ENCODE results near the gene MTAP.

The MTAP gene

GRCh38 chr9:21802418-21803000 lies at the start of gene MTAP:
MTAP (plus strand) TSS chr9:21802636; CDS start chr9:21802749, 113 bp downstream.
- in situ Hi-C loops (cut with MboI; ENCODE audit: low sequenced_read_pairs) = loop anchor here (25.0 kb wide), 3 partner anchors 210 to 660 kb away; partner anchors contain the start of gene CDKN2B

GRCh38 chr9:21753523-21753922 lies 48.9 kb upstream of the MTAP start:
- in situ Hi-C loops (cut with MboI; ENCODE audit: low sequenced_read_pairs) = no loop called here

GRCh38 chr9:21754741-21755140 lies 47.7 kb upstream of the MTAP start:
- in situ Hi-C loops (cut with MboI; ENCODE audit: low sequenced_read_pairs) = no loop called here

DNA sequence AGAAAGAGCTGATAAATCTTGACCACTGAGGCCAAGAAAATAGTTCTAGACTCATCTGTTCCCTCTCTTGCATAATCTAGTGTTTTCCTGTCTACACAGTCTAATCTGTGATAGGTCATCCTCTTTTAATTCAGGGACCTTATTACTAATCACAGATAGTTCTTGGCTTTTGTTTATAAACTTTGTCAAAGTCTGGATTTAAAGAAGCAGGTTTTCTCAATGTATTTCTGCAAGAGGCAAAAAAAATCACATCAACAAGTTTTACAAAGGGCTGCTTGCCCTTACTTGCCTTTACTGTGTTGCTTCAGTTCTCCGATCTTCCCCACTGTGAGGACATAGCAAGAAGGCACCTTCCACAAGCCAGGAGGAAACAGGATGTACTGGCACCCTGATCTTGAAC lies 43.9 kb upstream of the MTAP start:
- in situ Hi-C loops (cut with MboI; ENCODE audit: low sequenced_read_pairs) = no loop called here

DNA sequence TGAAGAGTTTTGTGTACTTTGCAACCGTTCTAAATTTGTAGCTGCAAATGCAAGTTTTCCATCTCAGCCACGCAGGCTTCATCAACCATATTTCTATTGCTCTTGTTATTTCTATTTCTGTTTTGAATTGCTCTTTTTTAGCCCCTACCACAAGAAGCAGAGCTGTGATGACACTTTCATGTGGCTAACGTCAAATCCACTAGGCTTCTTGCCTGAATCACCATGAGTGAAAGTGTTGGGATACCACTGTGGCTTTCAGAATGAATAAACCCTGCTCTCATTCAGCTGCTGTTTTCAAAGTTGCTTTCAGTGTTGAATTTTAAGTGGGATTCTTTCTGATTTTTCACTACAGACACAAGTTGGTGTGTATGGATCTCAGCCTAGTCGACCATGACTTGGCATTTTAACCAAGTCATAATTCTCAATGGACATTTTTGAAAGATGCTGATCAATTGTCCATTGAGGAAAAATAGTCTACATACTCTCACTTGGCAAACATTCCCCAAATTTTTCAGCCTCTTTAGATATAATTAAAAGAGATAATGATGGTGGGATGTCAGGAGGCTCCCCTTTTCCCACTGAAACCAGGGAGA lies 41.0 kb upstream of the MTAP start:
- in situ Hi-C loops (cut with MboI; ENCODE audit: low sequenced_read_pairs) = no loop called here

- in situ Hi-C loops (cut with MboI; ENCODE audit: low sequenced_read_pairs) = no loop called here
Measured at GRCh38 chr9:21762064-21762463, 40.4 kb upstream of the MTAP start.

- in situ Hi-C loops (cut with MboI; ENCODE audit: low sequenced_read_pairs) = no loop called here
Measured at GRCh38 chr9:21764846-21765245, 37.6 kb upstream of the MTAP start.

DNA sequence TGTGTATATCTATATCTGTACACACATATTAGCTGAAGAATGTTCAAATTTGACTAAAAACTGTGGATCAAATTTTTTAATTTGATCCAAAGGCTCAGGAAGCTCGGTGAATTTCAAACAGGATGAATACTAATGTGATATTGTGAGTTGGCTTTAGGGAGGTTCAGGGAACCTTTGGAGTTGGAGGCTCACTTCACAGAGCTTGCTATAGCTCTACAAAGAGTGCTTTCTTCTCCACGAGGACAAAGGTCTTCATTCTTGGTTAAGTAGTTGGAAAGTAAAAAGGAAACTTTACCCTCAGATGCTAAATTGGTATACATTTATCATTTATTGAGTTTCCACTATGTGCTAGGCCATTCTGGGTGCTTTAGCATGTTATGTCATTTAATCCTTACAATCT lies 36.3 kb upstream of the MTAP start:
- in situ Hi-C loops (cut with MboI; ENCODE audit: low sequenced_read_pairs) = no loop called here

- in situ Hi-C loops (cut with MboI; ENCODE audit: low sequenced_read_pairs) = loop anchor here (10.0 kb wide), 1 partner anchor 56 kb away; no protein-coding TSS in a partner anchor
Measured at GRCh38 chr9:21770871-21771560, 31.4 kb upstream of the MTAP start.

GRCh38 chr9:21777701-21778100 lies 24.7 kb upstream of the MTAP start:
- in situ Hi-C loops (cut with MboI; ENCODE audit: low sequenced_read_pairs) = loop anchor here (10.0 to 25.0 kb wide), 2 partner anchors 63 to 465 kb away; partner anchors contain the start of gene IFNA5

DNA sequence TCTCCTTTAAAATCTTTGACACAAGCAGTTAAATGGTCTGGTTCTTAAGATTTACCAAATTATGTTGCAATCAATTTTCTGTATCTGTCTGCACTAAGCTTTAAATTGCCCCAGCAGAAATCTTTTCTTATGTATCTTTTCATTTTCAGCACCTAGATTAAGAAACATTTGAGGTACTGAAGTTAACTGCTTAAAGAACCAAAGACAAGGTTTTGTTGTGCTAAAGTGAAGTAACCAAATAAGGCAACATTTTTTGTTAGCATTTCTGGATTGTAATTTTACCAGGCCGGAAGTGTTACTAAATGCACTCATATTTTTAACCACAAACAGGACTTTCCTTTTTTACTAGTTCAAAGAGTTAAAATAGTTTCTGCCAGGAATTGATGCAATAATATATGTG lies 24.1 kb upstream of the MTAP start:
- in situ Hi-C loops (cut with MboI; ENCODE audit: low sequenced_read_pairs) = loop anchor here (10.0 to 25.0 kb wide), 2 partner anchors 64 to 466 kb away; partner anchors contain the start of gene IFNA5

- in situ Hi-C loops (cut with MboI; ENCODE audit: low sequenced_read_pairs) = loop anchor here (10.0 to 25.0 kb wide), 2 partner anchors 65 to 467 kb away; partner anchors contain the start of gene IFNA5
Measured at GRCh38 chr9:21779397-21779796, 23.0 kb upstream of the MTAP start.

DNA sequence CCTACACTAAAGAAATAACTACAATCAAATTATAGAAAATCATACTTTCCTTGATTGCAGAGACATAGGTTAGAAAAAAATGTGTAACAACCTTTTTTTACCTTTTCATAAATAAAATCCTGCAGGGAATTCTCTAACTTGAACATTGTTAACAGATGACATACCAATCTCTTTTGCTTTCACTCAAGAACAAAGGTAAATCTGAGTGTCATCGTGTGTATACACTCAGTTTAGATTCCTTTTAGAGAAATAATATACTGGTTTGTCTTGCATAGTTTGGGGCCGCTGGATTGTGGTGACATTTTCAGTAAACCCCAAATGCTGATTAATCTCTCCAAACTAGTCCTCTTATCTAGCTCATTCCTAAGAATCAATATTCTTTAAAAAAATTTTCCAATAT lies 20.8 kb upstream of the MTAP start:
- in situ Hi-C loops (cut with MboI; ENCODE audit: low sequenced_read_pairs) = loop anchor here (25.0 kb wide), 1 partner anchor 469 kb away; the partner anchor contains the start of gene IFNA5

GRCh38 chr9:21782205-21782604 lies 20.2 kb upstream of the MTAP start:
- in situ Hi-C loops (cut with MboI; ENCODE audit: low sequenced_read_pairs) = loop anchor here (25.0 kb wide), 1 partner anchor 470 kb away; the partner anchor contains the start of gene IFNA5

GRCh38 chr9:21788752-21789151 lies 13.7 kb upstream of the MTAP start:
- in situ Hi-C loops (cut with MboI; ENCODE audit: low sequenced_read_pairs) = loop anchor here (25.0 kb wide), 1 partner anchor 476 kb away; the partner anchor contains the start of gene IFNA5

DNA sequence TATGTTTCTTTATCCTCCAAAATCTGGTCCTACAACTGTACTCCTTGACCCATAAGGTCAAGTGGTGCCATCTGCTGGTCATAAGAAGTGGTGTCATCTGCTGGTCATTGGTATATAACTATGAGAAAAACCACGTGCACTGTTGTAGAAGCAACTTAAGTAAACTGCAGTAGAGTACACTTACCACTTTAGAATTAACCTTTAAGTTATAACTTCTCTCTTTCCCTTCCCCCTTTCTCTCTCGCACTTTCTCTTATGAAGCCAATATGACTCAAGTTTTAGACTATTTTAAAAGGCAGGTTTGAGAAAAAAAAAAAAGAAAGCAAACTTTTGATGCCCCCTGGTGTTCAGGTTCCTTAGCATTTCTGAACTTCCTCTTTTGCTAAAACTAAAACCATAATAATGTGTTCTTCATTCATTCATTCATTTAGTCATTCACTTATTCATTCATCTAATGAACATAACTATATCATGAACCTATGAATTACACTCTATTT lies 12.8 kb upstream of the MTAP start:
- in situ Hi-C loops (cut with MboI; ENCODE audit: low sequenced_read_pairs) = loop anchor here (10.0 to 25.0 kb wide), 2 partner anchors 325 to 477 kb away; partner anchors contain the start of gene IFNA5

- in situ Hi-C loops (cut with MboI; ENCODE audit: low sequenced_read_pairs) = loop anchor here (10.0 to 25.0 kb wide), 2 partner anchors 331 to 483 kb away; partner anchors contain the start of gene IFNA5
Measured at GRCh38 chr9:21795483-21795882, 7.0 kb upstream of the MTAP start.

GRCh38 chr9:21796768-21797167 lies 5.7 kb upstream of the MTAP start:
- in situ Hi-C loops (cut with MboI; ENCODE audit: low sequenced_read_pairs) = loop anchor here (10.0 to 25.0 kb wide), 2 partner anchors 332 to 484 kb away; partner anchors contain the start of gene IFNA5

DNA sequence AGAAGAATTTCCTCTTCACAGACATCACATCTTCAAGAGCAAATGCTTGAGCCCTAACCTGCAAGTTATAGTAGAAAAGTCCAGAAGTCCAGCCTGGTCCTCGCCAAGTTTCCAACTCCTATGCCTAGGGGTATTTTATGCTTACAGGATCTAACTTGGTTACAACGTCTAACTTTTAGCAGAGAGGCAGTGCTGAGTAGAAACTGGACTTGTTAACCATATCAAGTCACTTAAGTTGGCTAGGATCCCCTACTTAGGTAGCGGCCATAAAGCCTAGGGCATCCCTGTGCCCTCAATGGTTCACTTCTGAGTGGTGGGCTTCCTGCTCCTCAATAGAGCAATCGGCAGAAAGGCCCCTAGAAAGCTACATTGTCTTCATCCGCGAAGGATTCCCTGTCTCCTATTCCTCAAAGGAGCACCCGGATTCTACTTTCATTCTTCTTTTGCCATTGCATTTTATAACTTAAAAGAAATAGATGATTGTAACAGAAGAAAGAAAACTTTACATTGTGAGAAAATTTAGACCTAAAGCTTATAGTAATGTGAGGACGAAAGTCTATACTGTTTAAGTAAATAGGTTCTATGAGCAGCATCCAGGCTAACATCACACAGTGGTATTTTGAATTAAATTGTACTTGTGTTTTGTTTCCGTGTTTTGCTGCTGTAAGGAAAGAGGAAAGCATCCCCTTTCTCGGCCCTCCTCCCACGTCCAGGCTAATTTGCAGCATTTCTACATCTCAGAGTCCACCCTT lies 1.3 kb upstream of the MTAP start:
- in situ Hi-C loops (cut with MboI; ENCODE audit: low sequenced_read_pairs) = loop anchor here (25.0 kb wide), 3 partner anchors 211 to 661 kb away; partner anchors contain the start of gene CDKN2B

GRCh38 chr9:21801683-21802417 lies 586 bp upstream of the MTAP start:
- in situ Hi-C loops (cut with MboI; ENCODE audit: low sequenced_read_pairs) = loop anchor here (25.0 kb wide), 3 partner anchors 210 to 660 kb away; partner anchors contain the start of gene CDKN2B

Data from HL-60/S4 (cell line).